Measurements from ENCODE around the gene UVSSA.

The UVSSA gene

GRCh38 chr4:1407657-1408333, 60.8 kb downstream of the UVSSA start:
- DNase-seq (ENCODE audit: low spot score) = no peak

DNA sequence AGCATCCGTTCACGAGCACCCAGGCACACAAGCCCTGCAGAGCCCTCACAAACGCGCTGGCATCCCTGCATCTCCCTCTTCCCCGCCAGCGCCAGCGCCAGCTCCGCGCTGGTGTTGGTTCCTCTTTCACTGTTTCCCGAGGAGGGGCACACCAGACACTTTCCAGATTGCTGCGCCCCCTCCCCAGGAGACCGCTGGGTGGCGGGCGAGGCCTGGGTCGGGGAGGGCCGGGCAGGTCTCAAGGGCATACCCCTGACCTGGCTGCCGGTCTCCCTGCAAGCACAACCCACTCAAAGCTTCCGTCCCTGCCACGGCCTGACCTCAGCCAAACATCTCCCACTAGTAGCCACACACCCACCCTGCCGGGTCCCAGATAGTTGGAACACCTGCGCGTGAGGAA, 61.4 kb downstream of the UVSSA start:
- no peak for DNase-seq (ENCODE audit: low spot score)

GRCh38 chr4:1409079-1409478, 62.1 kb downstream of the UVSSA start:
- DNase-seq (ENCODE audit: low spot score) = no peak

DNA sequence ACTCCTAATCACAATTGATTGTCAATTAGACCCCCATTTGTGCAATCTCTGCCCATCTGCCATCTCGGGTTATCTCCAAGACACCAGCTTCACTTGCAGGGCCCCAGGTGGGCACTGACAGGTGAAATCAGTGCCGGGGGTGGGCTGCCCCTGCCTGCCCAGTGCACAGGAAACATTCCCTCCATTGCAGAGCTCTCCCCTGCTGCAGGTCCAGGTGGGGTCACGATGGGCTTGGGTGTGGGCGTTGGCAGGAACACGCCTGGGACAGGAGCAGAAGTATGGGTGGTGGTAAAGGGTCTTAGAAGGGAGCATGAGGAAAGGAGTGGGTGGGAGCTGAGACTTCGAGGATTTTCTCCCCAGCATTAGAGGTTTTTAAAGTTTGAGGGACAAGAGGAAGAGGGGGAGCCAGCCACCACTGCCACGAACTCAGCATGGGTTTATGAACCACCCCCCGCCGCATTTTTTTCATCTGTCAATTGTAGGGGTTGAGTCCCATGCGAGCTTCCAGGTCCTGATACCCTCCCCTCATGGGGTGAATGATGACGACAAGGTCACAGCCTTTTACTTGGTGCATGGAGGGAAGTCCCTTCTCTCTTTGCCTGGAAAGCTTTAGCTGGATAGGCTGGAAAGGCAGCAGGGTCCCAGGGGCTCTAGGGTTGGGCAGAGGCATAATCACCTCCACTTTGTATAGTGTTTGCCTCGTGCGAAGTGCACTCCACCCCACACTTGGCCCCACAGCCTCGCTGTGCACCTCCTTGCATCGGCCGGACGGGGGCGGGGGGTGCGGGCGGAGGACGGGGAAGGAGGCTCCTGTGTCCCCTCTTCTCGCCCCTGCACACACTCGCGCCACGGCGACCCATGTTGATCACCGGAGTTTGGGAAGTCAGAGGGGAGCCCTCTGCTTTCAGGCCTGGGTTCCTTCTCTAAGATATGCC, 62.8 kb downstream of the UVSSA start:
- no peak for DNase-seq (ENCODE audit: low spot score)

DNA sequence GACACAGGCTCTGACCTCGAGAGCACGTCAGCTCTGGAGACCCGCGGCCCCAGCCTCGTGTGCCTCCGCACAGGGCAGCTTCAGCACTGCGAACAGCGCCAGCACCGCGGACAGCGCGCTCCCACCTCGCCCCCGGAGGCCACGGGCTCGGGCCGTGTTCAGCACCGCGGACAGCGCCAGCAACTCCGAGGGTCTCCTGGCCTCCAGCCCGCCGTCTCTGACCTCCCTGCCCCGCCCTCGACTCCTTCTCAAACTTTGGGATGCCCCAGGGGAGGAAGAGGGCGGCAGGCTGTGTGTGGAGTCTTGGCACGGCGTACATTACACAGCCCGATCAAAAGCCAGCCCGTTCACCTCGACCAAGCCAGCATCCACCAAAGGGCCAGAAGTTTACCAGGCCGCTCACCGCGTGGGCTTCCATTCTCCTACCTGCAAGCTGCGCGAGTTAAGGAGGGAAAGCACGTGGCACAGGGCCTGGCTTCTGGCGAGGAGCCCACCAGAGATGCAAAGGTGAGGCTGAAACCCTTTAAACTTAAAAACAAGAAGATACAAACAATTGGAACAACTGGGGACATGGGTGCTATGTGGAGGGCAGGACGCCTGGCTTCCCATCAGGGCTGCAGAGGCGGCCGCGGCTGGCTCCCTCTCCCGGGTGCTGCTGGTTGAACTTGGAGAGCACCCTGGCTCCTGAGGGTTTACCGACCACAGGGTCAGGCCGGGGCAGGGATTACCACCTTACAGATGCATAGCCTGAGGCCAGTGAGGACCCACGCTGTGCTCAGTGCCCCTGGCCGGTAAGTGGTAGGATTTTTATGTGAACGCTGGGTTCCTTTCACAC, 63.7 kb downstream of the UVSSA start:
- DNase-seq (ENCODE audit: low spot score) = peak; percentile 86

GRCh38 chr4:1411436-1412375, 64.7 kb downstream of the UVSSA start:
- no peak for DNase-seq (ENCODE audit: low spot score)

DNA sequence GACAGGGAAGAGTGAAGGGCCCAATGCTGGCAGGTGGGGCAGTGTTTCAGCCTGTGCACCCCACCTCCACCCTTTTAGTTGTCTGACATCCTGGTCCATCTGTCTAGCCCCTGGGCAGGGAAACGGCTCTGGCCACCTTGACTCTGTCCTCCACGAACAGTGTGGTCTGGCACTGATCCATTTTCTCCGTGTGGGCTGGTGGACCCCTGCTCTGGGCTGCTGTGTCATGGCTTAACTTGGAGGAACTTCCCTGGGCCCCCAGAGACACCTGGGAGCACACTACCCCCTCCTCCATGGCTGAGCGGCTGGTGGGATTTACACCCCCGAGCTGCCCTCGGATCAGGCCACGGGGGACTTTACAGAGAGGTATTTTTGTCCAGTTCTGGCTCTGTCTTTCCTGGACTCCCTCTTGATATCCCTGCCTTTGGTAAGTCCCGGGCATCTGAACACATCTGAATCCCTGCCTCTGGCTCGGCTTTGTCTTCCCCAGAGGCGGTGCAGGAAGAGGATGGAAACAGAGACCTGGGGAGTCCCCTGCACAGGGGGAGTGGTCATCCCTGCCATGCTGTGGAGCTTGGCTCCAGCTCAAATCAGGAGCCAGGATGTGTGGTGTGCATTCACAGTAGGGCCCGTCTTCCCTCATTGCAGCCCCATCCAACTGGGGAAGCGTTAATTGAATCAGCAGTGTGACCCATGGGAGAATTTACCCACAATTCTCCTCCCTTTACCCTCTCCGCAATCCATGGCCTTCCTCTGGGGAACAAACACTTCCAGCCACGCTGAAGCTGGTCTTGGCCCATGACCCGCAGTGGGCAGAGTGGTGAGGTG, 65.6 kb downstream of the UVSSA start:
- no peak for DNase-seq (ENCODE audit: low spot score)

DNA sequence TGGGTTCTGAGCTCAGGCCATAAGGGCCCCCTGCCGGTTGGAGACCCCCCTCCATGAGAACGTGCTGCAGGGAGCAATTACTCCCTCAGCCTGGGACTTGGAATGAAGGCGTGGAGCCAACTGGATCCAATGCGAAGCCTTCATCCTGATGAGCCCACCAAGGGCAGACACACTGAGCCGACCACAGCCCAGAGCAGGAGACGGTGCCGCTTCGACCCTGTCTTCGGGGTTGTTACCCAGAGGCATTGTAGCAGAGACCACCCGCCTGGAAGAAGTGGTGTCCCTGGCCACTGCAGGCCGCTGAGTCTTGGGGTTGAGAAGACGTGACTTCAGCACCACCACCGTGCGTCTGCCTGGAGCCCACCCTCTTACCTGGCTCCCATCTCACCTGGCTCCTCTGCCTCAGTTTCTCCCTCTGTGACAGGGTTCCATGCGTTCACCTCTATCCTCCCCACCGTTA, 66.2 kb downstream of the UVSSA start:
- no peak for DNase-seq (ENCODE audit: low spot score)

DNA sequence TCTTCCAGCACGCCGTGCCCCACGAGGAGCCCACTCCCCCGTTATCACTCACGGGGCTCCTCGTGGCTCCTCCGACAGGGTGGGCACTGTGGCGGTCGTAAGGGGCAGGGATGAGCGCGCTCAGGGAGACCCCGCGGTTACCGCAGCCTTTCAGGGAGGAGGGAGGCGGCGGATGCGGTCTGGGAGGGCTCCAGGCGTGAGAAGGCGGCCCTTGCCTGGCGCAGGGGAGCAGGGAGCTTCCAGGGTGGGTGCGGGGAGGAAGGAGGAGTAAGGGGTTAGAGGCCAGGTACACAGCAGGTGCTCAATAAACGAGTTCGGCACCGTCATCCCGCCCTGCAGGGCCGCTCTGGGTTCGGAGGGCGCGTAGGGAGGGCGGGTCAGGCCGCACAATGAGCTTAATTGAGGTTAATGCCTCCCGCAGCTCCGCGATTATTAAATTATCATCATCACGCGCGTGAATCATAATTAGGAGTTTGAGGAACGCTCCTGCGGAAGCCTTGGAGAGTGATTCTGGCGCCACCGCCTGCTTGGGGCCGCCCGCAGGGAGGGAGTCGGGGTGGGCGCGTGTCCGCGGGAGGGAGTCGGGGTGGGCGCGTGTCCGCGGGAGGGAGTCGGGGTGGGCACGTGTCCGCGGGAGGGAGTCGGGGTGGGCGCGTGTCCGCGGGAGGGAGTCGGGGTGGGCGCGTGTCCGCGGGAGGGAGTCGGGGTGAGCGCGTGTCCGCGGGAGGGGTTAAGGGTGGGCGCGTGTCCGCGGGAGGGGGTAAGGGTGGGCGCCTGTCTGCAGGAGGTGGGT, 66.9 kb downstream of the UVSSA start:
- no peak for DNase-seq (ENCODE audit: low spot score)

- DNase-seq (ENCODE audit: low spot score) = no peak
Measured at GRCh38 chr4:1414831-1415680, 68.0 kb downstream of the UVSSA start.

GRCh38 chr4:1415681-1415981, 68.6 kb downstream of the UVSSA start:
- DNase-seq (ENCODE audit: low spot score) = no peak

DNA sequence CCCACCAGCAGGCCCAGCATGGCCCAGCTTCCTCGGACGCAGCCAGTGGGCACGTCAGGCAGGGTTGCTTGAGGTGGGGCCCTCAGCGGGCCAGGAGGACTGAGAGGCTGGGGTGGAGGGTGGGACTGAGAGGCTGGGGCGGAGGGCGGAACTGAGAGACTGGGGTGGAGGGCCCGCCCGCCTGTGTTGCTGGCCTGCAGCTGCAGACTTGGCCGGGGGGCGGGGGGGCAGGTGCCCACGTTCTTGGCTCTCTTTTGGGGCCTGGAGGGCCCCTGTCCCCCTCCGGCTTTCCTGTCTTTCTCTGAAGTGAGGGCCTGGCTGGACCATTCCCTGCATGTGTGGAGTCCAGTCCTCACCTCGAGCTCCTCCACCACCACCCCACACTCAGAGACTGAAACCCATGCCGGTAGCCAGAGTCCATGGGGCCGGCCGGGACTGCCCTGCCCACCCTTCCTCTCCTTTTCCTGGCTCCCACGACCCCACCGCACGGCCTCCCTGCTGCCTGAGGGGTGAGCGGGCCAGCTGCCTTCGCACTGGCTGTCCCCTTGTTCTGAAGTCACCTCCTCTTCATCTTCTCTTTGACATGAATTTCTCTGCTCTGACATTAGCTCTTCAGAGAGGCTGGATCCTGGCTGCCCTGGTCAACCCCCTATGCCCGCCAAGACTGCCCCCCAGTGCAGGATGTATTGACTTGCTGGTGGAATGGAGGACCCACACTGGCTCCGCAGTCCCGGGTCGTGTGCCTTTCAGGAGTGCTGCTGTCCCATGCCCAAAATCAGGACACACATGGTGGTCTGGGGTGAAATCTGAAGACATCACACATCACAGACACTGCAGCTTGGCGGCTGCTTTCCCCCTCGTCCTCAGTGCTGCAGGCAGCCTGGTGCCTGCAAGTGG, 69.3 kb downstream of the UVSSA start:
- DNase-seq (ENCODE audit: low spot score) = no peak

DNA sequence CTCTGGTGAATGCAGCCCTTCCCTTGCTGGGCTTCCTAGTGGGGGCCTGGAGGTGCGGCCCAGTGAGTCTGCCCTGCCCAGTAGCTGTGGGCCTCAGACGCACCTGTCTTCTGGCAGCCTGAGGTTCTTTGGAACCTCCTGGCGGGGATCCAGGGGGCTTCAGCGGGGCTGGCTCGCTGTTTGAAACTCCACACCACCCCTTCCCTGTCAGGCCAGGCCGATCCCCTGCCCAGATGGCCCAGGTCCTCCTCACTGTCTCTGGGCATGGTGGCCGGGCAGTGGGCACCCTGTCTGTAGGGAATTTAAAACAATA, 69.9 kb downstream of the UVSSA start:
- no peak for DNase-seq (ENCODE audit: low spot score)

DNA sequence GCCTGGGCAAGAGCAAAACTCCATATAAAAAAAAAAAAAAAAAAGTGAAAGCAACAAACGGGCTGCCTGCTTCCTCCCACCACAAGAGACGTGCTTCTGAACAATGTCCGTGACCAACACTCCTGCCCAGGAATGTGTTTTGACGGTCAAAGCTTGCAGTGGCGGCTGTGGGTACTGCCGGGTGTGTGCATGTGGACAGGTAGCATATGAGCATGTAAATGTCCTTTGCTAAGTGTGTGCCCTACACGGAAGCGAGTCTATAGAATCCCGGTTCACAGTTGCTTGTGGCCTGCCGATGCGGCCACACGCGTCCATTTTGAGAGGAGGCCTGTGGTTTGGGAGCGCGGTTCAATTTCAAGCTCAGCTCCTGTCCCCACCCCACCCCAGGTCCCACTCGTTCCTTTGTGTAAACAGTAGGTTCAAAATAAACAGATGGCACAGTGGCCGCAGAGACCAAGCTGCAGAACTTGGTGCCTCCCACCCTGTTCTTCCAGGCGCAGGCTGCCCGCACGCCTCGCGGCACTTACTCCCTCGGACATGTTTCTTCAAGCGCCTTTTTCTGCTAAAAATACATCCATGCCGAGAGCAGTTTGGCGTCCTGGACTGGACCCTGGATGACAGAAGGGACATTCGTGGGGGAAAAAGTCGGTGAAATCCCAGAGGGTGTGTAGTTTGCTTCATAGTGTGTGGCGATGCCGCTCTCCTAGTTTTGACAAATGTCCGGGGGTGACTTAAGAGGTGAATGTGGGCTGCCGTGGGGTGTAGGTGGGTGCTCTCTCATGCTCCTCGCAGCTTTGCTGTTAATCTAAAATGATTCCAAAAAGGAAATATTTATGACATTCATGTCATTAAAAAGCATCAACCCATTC, 70.7 kb downstream of the UVSSA start:
- DNase-seq (ENCODE audit: low spot score) = no peak

DNA sequence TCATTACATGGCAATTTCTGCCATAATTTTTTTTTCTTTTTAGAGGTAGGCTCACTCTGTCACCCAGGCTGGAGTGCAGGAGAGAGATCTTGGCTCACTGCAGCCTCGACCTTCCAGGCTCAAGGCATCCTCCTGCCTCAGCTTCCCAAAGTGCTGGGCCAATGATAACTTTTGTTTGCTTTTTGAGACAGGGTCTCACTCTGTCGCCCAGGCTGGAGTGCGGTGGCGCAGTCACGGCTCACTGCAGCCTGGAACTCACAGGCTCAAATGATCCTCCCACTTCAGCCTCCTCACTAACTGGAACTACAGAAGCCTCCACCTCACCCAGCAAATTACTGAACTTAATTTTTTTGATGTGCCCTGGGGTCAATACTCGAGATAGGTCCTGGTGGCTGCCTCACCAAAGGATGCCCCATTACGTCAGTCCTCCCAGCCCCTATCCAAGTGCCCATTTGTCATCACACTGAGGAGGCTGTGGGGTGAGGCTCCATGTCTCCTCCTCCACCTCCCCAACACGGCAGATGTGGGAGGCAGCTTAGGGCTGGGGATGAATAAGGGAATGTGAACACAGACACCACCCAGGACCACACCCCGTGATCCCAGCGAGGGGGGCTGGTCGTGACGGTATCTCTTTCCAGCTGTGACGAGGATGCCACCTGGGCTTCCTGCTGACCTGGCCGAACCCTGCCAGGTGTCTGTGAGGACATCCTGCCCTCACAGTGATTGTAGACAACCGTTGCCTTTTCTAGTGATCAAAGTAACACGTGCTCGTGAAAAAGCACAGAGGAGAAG, 71.7 kb downstream of the UVSSA start:
- no peak for DNase-seq (ENCODE audit: low spot score)

- DNase-seq (ENCODE audit: low spot score) = no peak
Measured at GRCh38 chr4:1419708-1420107, 72.7 kb downstream of the UVSSA start.
